GM12878 (cell line): Measurements from ENCODE around the gene SNX19. TPM values are rescaled to one million over a fixed set of nuclear protein-coding genes. Genes with fewer than 3 reads are reported as not detected.

ENCODE experiments used
- ATAC-seq: fragments of 200-7000 bp; cut with Tn5 transposase; 3 replicates; pipeline ENCODE4 v1.9.1; 2020; ENCODE audit warnings: mild to moderate bottlenecking, moderate library complexity
- BruUV-seq: library from RNA; stranded (reverse); fragments of 400-500 nt; replicated peaks from 2 replicates; lab custom pipeline; 2021; lab: Mats Ljungman, UMichigan
- CTCF ChIA-PET: fragments of 300-600 bp; sonication (Branson Sonifier 250); formaldehyde crosslinking; extraction: SDS; loops from one replicate; lab custom pipeline; 2021; ENCODE audit warnings: inconsistent platforms; lab: Yijun Ruan, JAX
- POLR2A ChIA-PET: fragments of 350-600 bp; formaldehyde crosslinking; extraction: SDS; loops from one replicate; lab custom pipeline; 2021; ENCODE audit warnings: inconsistent platforms; lab: Charles Lee
- RAD21 ChIA-PET: fragments of 300-600 bp; sonication (Branson Sonifier 250); formaldehyde crosslinking; loops from one replicate; lab custom pipeline; 2023; ENCODE audit warnings: antibody characterized with exemption; ENCODE audit not compliant: unreplicated experiment; lab: Charles Lee
- SMC1A ChIA-PET: fragments of 300-600 bp; sonication (Branson Sonifier 250); formaldehyde crosslinking; loops from one replicate; lab custom pipeline; 2023; ENCODE audit not compliant: unreplicated experiment, uncharacterized antibody; lab: Charles Lee
- DNase-seq: peaks from one replicate; pipeline ENCODE4 v3.0.0-alpha.2; 2011; ENCODE audit warnings: low read depth, low spot score
- FAIRE-seq: peaks from 3 replicates; lab custom pipeline; 2011; peaks lifted over from hg19 to GRCh38; lab: Jason Lieb, UNC
- H2AFZ ChIP-seq: 2 replicates; pipeline ENCODE4 v1.6.0; 2011; ENCODE audit warnings: low read depth, low read length, control low read depth; ENCODE audit not compliant: control insufficient read depth
- H3K27ac ChIP-seq: 2 replicates; pipeline ENCODE4 v1.5.1; 2011; ENCODE audit warnings: control low read depth; ENCODE audit not compliant: control insufficient read depth, insufficient read depth
- H3K27me3 ChIP-seq, 2 experiments: replicated peaks in 1 of 2; 2 replicates each; pipeline versions ENCODE4 v1.6.0 to v1.6.1; 2011; ENCODE audit warnings: low read length in 1 of 2; ENCODE audit not compliant: control insufficient read depth in 2 of 2, insufficient read depth in 2 of 2
- H3K36me3 ChIP-seq, 2 experiments: 2 replicates each; pipeline ENCODE4 v1.5.1; 2011; ENCODE audit warnings: low read length in 1 of 2; ENCODE audit not compliant: control insufficient read depth in 2 of 2, insufficient read depth in 2 of 2
- H3K4me1 ChIP-seq: 2 replicates; pipeline ENCODE4 v1.6.1; 2011; ENCODE audit warnings: mild to moderate bottlenecking, low read length, moderate library complexity, mixed read lengths; ENCODE audit not compliant: control insufficient read depth, insufficient read depth
- H3K4me2 ChIP-seq: 2 replicates; pipeline ENCODE4 v1.6.0; 2011; ENCODE audit warnings: control low read depth; ENCODE audit not compliant: control insufficient read depth, insufficient read depth
- H3K4me3 ChIP-seq: fragments of 200-600 bp; sonication (generic); 2 replicates; pipeline ENCODE4 v1.5.1; 2016
- H3K79me2 ChIP-seq: 2 replicates; pipeline ENCODE4 v1.6.0; 2011; ENCODE audit warnings: low read length; ENCODE audit not compliant: control insufficient read depth, insufficient read depth
- H3K9ac ChIP-seq: 2 replicates; pipeline ENCODE4 v1.8.0; 2011; ENCODE audit warnings: low read length, control low read depth, mixed read lengths; ENCODE audit not compliant: control insufficient read depth, insufficient read depth
- H3K9me3 ChIP-seq: replicated peaks from 3 replicates; pipeline ENCODE4 v1.5.1; 2011; ENCODE audit warnings: mild to moderate bottlenecking, low read length; ENCODE audit not compliant: control insufficient read depth, insufficient read depth
- H4K20me1 ChIP-seq: 2 replicates; pipeline ENCODE4 v1.6.0; 2011; ENCODE audit not compliant: control insufficient read depth, insufficient read depth
- NKRF ChIP-seq: fragments of 450-650 bp; conservative IDR thresholded peaks from 2 replicates; pipeline ENCODE4 v1.6.1; 2017; ENCODE audit warnings: mild to moderate bottlenecking, moderate library complexity
- PML ChIP-seq: IDR thresholded peaks from 2 replicates; pipeline ENCODE4 v1.6.1; 2012; ENCODE audit warnings: low read length, inconsistent platforms
- RAD51 ChIP-seq: fragments of 450-650 bp; IDR thresholded peaks from 2 replicates; pipeline ENCODE4 v1.6.1; 2016; ENCODE audit warnings: moderate library complexity, mild to moderate bottlenecking, inconsistent platforms
- SMC3 ChIP-seq: IDR thresholded peaks from 2 replicates; pipeline ENCODE4 v1.6.1; 2011; ENCODE audit warnings: low read length, improper control_type of control experiment, borderline replicate concordance
- TCF7 ChIP-seq: IDR thresholded peaks from 2 replicates; pipeline ENCODE4 v1.6.1; 2014; ENCODE audit warnings: antibody characterized with exemption, borderline replicate concordance
- ZNF207 ChIP-seq: fragments of 450-650 bp; IDR thresholded peaks from 2 replicates; pipeline ENCODE4 v1.6.1; 2014; ENCODE audit warnings: antibody characterized with exemption, mild to moderate bottlenecking, borderline replicate concordance
- WGBS: methylation state at CpG from one replicate; pipeline ENCODE4 v1.1.6; 2016; ENCODE audit warnings: low lambda C conversion rate; ENCODE audit not compliant: insufficient replicate concordance, insufficient coverage; ENCODE audit errors: missing lambda C conversion rate; 5-methylcytosine and 5-hydroxymethylcytosine counted together
- in situ Hi-C: fragments of 300-500 bp; cut with MboI; formaldehyde crosslinking; loops from 9 replicates; pipeline ENCODE4 v1.14.3; 2018; ENCODE audit warnings: mixed read lengths
- intact Hi-C: fragments of 100-400 bp; cut with micrococcal nuclease; formaldehyde crosslinking; loops from one replicate; pipeline ENCODE4 v1.14.2; 2022; ENCODE audit not compliant: unreplicated experiment
- polyA plus RNA-seq, 11 experiments: library from polyadenylated mRNA; depleted of rRNA in 4 of 11; unstranded in 6 of 11; stranded (reverse) in 5 of 11; fragments of >200 nt; fragmentation: Nextera tagmentation in 4 of 11; fragmentation: Illumina TruSeq in 1 of 11; extraction: Ambion mirVana in 4 of 11; extraction: Trizol in 1 of 11; gene quantifications; 1 replicate in 1 of 11; 2 replicates in 10 of 11; pipeline versions ENCODE4 v1.2.1 to v1.2.3, GENCODE V29; 2011 to 2016; ENCODE audit warnings: inconsistent platforms in 2 of 11, missing spikeins in 2 of 11, low read depth in 1 of 11
- total RNA-seq, 4 experiments: library from RNA; depleted of rRNA in 3 of 4; stranded (reverse); fragments of >200 nt in 3 of 4; fragmentation: Illumina TruSeq in 1 of 4; extraction: Trizol in 1 of 4; gene quantifications; 2 replicates each; pipeline versions ENCODE4 v1.2.1 to v1.2.3, GENCODE V29; 2013 to 2021
- TF ChIP-seq, protein P1 (sequence below): fragments of 150-350 bp; IDR thresholded peaks from 2 replicates; pipeline ENCODE4 v1.6.1; 2016; ENCODE audit warnings: low read depth, low read length
- TF ChIP-seq, protein P2 (sequence below): fragments of 450-650 bp; IDR thresholded peaks from 2 replicates; pipeline ENCODE4 v1.6.1; 2018; ENCODE audit warnings: borderline replicate concordance, mild to moderate bottlenecking; ENCODE audit not compliant: partially characterized antibody

The SNX19 gene
- total and polyA plus RNA-seq, 10 of the 15 experiments (the other 5 are each of a cell fraction or from before 2014, with no cell fraction given) = 3.0 to 46.9 (median 30.4) TPM

GRCh38 chr11:130916238-130916855 lies at the start of gene SNX19 (continued):
- TF ChIP-seq, protein P1, sequence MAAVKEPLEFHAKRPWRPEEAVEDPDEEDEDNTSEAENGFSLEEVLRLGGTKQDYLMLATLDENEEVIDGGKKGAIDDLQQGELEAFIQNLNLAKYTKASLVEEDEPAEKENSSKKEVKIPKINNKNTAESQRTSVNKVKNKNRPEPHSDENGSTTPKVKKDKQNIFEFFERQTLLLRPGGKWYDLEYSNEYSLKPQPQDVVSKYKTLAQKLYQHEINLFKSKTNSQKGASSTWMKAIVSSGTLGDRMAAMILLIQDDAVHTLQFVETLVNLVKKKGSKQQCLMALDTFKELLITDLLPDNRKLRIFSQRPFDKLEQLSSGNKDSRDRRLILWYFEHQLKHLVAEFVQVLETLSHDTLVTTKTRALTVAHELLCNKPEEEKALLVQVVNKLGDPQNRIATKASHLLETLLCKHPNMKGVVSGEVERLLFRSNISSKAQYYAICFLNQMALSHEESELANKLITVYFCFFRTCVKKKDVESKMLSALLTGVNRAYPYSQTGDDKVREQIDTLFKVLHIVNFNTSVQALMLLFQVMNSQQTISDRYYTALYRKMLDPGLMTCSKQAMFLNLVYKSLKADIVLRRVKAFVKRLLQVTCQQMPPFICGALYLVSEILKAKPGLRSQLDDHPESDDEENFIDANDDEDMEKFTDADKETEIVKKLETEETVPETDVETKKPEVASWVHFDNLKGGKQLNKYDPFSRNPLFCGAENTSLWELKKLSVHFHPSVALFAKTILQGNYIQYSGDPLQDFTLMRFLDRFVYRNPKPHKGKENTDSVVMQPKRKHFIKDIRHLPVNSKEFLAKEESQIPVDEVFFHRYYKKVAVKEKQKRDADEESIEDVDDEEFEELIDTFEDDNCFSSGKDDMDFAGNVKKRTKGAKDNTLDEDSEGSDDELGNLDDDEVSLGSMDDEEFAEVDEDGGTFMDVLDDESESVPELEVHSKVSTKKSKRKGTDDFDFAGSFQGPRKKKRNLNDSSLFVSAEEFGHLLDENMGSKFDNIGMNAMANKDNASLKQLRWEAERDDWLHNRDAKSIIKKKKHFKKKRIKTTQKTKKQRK = no peak
- peak; percentile 32; the same call in 1 of the 2 replicates for TF ChIP-seq SMC3
- TF ChIP-seq ZNF207 = peak; percentile 88
- TF ChIP-seq NKRF = peak; percentile 93
- no peak for TF ChIP-seq TCF7

DNA sequence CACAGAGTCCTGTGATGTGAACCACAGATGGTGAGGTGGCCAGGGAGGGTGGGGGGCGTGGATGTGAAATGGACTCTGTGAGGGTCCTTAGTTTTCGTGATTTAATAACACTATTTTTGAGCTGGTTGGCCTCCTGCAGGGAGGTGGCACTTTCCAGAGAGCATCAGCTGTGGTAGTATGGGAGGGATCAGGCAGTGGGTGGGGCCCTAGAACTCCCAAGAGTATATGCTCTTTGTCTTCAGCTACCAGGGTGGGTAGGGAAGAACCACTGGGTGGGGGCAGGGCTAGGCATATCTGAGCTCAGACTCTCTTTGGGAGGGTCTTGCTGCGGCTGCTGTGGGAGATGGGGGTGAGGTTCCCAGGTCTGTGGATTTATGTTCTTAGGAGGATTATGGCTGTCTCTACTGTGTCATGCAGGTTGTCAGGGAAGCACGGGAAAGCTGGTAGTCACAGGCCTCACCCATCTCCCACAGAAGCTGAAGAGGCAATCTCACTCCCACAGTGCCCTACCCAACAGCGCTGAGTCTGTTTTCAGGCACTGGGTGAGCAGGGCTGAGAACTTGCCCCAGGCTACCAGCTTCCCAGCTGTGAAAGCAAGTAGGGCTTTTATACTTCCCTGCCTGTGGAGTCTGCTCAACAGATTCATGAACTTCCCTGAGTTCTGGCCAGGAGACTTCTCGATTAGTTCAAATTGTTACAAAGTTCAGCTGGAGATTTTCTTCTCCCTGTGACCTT lies 47.9 kb upstream of the SNX19 start:
- ATAC-seq (no peak), DNase-seq (no peak), FAIRE-seq (no peak)
- no peaks in the 10 kb centered on the region for H4K20me1 ChIP-seq
- no peak overlapping the region for H3K27ac ChIP-seq
- H3K27me3 ChIP-seq = no peaks in the 10 kb centered on the region
- in situ Hi-C loops (no loop called here), intact Hi-C loops (no loop called here)
- ChIA-PET CTCF (no interaction called here), RAD21 (no interaction called here), SMC1A (no interaction called here), POLR2A (no interaction called here)
- H3K9me3 ChIP-seq = no peaks in the 10 kb centered on the region
- H3K4me2 ChIP-seq = no peak overlapping the region
- 18% methylated on average over 6 of the region's 6 CpGs for WGBS
- no peak overlapping the region for H2AFZ ChIP-seq
- H3K79me2 ChIP-seq = no peaks in the 10 kb centered on the region
- no peaks in the 10 kb centered on the region for H3K36me3 ChIP-seq
- H3K9ac ChIP-seq = no peak overlapping the region
- no TSS peak for BruUV-seq
- H3K4me1 ChIP-seq = no peaks in the 10 kb centered on the region
- TF ChIP-seq, protein P2, sequence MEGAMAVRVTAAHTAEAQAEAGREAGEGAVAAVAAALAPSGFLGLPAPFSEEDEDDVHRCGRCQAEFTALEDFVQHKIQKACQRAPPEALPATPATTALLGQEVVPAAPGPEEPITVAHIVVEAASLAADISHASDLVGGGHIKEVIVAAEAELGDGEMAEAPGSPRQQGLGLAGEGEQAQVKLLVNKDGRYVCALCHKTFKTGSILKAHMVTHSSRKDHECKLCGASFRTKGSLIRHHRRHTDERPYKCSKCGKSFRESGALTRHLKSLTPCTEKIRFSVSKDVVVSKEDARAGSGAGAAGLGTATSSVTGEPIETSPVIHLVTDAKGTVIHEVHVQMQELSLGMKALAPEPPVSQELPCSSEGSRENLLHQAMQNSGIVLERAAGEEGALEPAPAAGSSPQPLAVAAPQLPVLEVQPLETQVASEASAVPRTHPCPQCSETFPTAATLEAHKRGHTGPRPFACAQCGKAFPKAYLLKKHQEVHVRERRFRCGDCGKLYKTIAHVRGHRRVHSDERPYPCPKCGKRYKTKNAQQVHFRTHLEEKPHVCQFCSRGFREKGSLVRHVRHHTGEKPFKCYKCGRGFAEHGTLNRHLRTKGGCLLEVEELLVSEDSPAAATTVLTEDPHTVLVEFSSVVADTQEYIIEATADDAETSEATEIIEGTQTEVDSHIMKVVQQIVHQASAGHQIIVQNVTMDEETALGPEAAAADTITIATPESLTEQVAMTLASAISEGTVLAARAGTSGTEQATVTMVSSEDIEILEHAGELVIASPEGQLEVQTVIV = no peak
- TF ChIP-seq RAD51 (no peak), PML (no peak)
- no peak overlapping the region for H3K4me3 ChIP-seq
